Measurements from ENCODE around the gene DCC. TPM values are rescaled to one million over a fixed set of nuclear protein-coding genes. Genes with fewer than 3 reads are reported as not detected.

Gene DCC
- total RNA-seq, 1 experiment from 2014 or later: not detected

- no peaks in the 10 kb centered on the region; the same call in 1 of the 2 replicates for H3K9me3 ChIP-seq (replicated peaks)
- no peaks in the 10 kb centered on the region for H3K36me3 ChIP-seq
- no peaks in the 10 kb centered on the region for H3K4me1 ChIP-seq (replicated peaks)
- H3K27ac ChIP-seq: no peak overlapping the region
- no peak for DNase-seq (ENCODE audit: low read depth in 1 of 2, low spot score in 2 of 2)
- H3K27me3 ChIP-seq (replicated peaks): no peaks in the 10 kb centered on the region
- no peak overlapping the region for H3K4me3 ChIP-seq
Measured at GRCh38 chr18:52615943-52616342, 275.9 kb downstream of the DCC start.

GRCh38 chr18:52617931-52618330 lies 277.9 kb downstream of the DCC start:
- Histone ChIP-seq H3K9me3 (replicated peaks) (no peaks in the 10 kb centered on the region; the same call in 1 of the 2 replicates), H3K4me3 (no peak overlapping the region), H3K4me1 (replicated peaks) (no peaks in the 10 kb centered on the region), H3K36me3 (no peaks in the 10 kb centered on the region), H3K27ac (no peak overlapping the region), H3K27me3 (replicated peaks) (no peaks in the 10 kb centered on the region)
- DNase-seq (ENCODE audit: low read depth in 1 of 2, low spot score in 2 of 2): no peak

- no peak for DNase-seq (ENCODE audit: low read depth in 1 of 2, low spot score in 2 of 2)
- no peaks in the 10 kb centered on the region for H3K36me3 ChIP-seq
- H3K27ac ChIP-seq: no peak overlapping the region
- no peaks in the 10 kb centered on the region for H3K4me1 ChIP-seq (replicated peaks)
- no peaks in the 10 kb centered on the region for H3K27me3 ChIP-seq (replicated peaks)
- no peak overlapping the region for H3K4me3 ChIP-seq
- no peaks in the 10 kb centered on the region for H3K9me3 ChIP-seq (replicated peaks)
Measured at GRCh38 chr18:52620926-52621439, 281.0 kb downstream of the DCC start.

- H3K36me3 ChIP-seq: no peaks in the 10 kb centered on the region
- H3K27ac ChIP-seq: no peak overlapping the region
- H3K27me3 ChIP-seq (replicated peaks): no peaks in the 10 kb centered on the region
- no peak overlapping the region for H3K4me3 ChIP-seq
- H3K9me3 ChIP-seq (replicated peaks): peaks cover 3% of the 10 kb centered on the region; the same call in 1 of the 2 replicates
- no peak for DNase-seq (ENCODE audit: low read depth in 1 of 2, low spot score in 2 of 2)
- H3K4me1 ChIP-seq (replicated peaks): no peaks in the 10 kb centered on the region
Measured at GRCh38 chr18:52624702-52625101, 284.7 kb downstream of the DCC start.

- DNase-seq (ENCODE audit: low read depth in 1 of 2, low spot score in 2 of 2): no peak
- no peaks in the 10 kb centered on the region for H3K4me1 ChIP-seq (replicated peaks)
- no peaks in the 10 kb centered on the region for H3K36me3 ChIP-seq
- no peaks in the 10 kb centered on the region; the same call in 1 of the 2 replicates for H3K9me3 ChIP-seq (replicated peaks)
- no peak overlapping the region for H3K27ac ChIP-seq
- no peak overlapping the region for H3K4me3 ChIP-seq
- H3K27me3 ChIP-seq (replicated peaks): no peaks in the 10 kb centered on the region
Measured at GRCh38 chr18:52636536-52636935, 296.5 kb downstream of the DCC start.

GRCh38 chr18:52648201-52648600 lies 308.2 kb downstream of the DCC start:
- H3K27me3 ChIP-seq (replicated peaks): no peaks in the 10 kb centered on the region
- no peaks in the 10 kb centered on the region for H3K9me3 ChIP-seq (replicated peaks)
- no peak overlapping the region for H3K4me3 ChIP-seq
- no peaks in the 10 kb centered on the region for H3K36me3 ChIP-seq
- H3K4me1 ChIP-seq (replicated peaks): no peaks in the 10 kb centered on the region
- no peak for DNase-seq (ENCODE audit: low read depth in 1 of 2, low spot score in 2 of 2)
- H3K27ac ChIP-seq: no peak overlapping the region

- no peak overlapping the region for H3K27ac ChIP-seq
- H3K9me3 ChIP-seq (replicated peaks): no peaks in the 10 kb centered on the region
- H3K4me3 ChIP-seq: no peak overlapping the region
- DNase-seq (ENCODE audit: low read depth in 1 of 2, low spot score in 2 of 2): no peak
- H3K27me3 ChIP-seq (replicated peaks): no peaks in the 10 kb centered on the region
- no peaks in the 10 kb centered on the region for H3K4me1 ChIP-seq (replicated peaks)
- H3K36me3 ChIP-seq: no peaks in the 10 kb centered on the region
Measured at GRCh38 chr18:52652391-52652790, 312.4 kb downstream of the DCC start.

- Histone ChIP-seq H3K27me3 (replicated peaks) (no peaks in the 10 kb centered on the region), H3K27ac (no peak overlapping the region), H3K9me3 (replicated peaks) (no peaks in the 10 kb centered on the region; the same call in 1 of the 2 replicates), H3K4me1 (replicated peaks) (no peaks in the 10 kb centered on the region), H3K4me3 (no peak overlapping the region), H3K36me3 (no peaks in the 10 kb centered on the region)
- DNase-seq (ENCODE audit: low read depth in 1 of 2, low spot score in 2 of 2): no peak
Measured at GRCh38 chr18:52657043-52657805, 317.2 kb downstream of the DCC start.

- Histone ChIP-seq H3K27me3 (replicated peaks) (no peaks in the 10 kb centered on the region), H3K36me3 (no peaks in the 10 kb centered on the region), H3K9me3 (replicated peaks) (no peaks in the 10 kb centered on the region), H3K27ac (no peak overlapping the region), H3K4me3 (no peak overlapping the region), H3K4me1 (replicated peaks) (no peaks in the 10 kb centered on the region)
- DNase-seq (ENCODE audit: low read depth in 1 of 2, low spot score in 2 of 2): no peak
Measured at GRCh38 chr18:52667463-52668065, 327.6 kb downstream of the DCC start.

GRCh38 chr18:52670896-52671295 lies 330.9 kb downstream of the DCC start:
- H3K27me3 ChIP-seq (replicated peaks): no peaks in the 10 kb centered on the region
- no peak for DNase-seq (ENCODE audit: low read depth in 1 of 2, low spot score in 2 of 2)
- H3K36me3 ChIP-seq: no peaks in the 10 kb centered on the region
- no peak overlapping the region for H3K4me3 ChIP-seq
- no peaks in the 10 kb centered on the region for H3K9me3 ChIP-seq (replicated peaks)
- no peaks in the 10 kb centered on the region for H3K4me1 ChIP-seq (replicated peaks)
- no peak overlapping the region for H3K27ac ChIP-seq

- DNase-seq (ENCODE audit: low read depth in 1 of 2, low spot score in 2 of 2): no peak
- H3K4me1 ChIP-seq (replicated peaks): no peaks in the 10 kb centered on the region
- H3K9me3 ChIP-seq (replicated peaks): no peaks in the 10 kb centered on the region
- H3K4me3 ChIP-seq: no peak overlapping the region
- no peaks in the 10 kb centered on the region for H3K36me3 ChIP-seq
- H3K27ac ChIP-seq: no peak overlapping the region
- H3K27me3 ChIP-seq (replicated peaks): no peaks in the 10 kb centered on the region
Measured at GRCh38 chr18:52678034-52678433, 338.0 kb downstream of the DCC start.

GRCh38 chr18:52678551-52678950 lies 338.6 kb downstream of the DCC start:
- no peaks in the 10 kb centered on the region for H3K9me3 ChIP-seq (replicated peaks)
- no peaks in the 10 kb centered on the region for H3K4me1 ChIP-seq (replicated peaks)
- no peak overlapping the region for H3K27ac ChIP-seq
- no peaks in the 10 kb centered on the region for H3K36me3 ChIP-seq
- no peak for DNase-seq (ENCODE audit: low read depth in 1 of 2, low spot score in 2 of 2)
- no peak overlapping the region for H3K4me3 ChIP-seq
- H3K27me3 ChIP-seq (replicated peaks): no peaks in the 10 kb centered on the region

- Histone ChIP-seq H3K36me3 (no peaks in the 10 kb centered on the region), H3K9me3 (replicated peaks) (0 out of 2 replicates have a peak, but pooled peaks cover 2% of the 10 kb centered on the region), H3K4me3 (no peak overlapping the region), H3K4me1 (replicated peaks) (no peaks in the 10 kb centered on the region), H3K27me3 (replicated peaks) (no peaks in the 10 kb centered on the region), H3K27ac (no peak overlapping the region)
- DNase-seq (ENCODE audit: low read depth in 1 of 2, low spot score in 2 of 2): no peak
Measured at GRCh38 chr18:52679354-52679753, 339.4 kb downstream of the DCC start.

GRCh38 chr18:52682260-52682659 lies 342.3 kb downstream of the DCC start:
- no peaks in the 10 kb centered on the region for H3K27me3 ChIP-seq (replicated peaks)
- no peaks in the 10 kb centered on the region for H3K36me3 ChIP-seq
- H3K9me3 ChIP-seq (replicated peaks): 0 out of 2 replicates have a peak, but pooled peaks cover 2% of the 10 kb centered on the region
- no peak overlapping the region for H3K4me3 ChIP-seq
- H3K27ac ChIP-seq: no peak overlapping the region
- no peak for DNase-seq (ENCODE audit: low read depth in 1 of 2, low spot score in 2 of 2)
- no peaks in the 10 kb centered on the region for H3K4me1 ChIP-seq (replicated peaks)
